CD4-positive, alpha-beta T cell treated with Interleukin-4 for 1 hour (primary cell): ENCODE data around the gene PDSS1.

Experiments
- DNase-seq, 2 donors: peaks; one replicate each; pipeline ENCODE4 v3.0.0-alpha.2; 2020 to 2022

The PDSS1 gene

DNA sequence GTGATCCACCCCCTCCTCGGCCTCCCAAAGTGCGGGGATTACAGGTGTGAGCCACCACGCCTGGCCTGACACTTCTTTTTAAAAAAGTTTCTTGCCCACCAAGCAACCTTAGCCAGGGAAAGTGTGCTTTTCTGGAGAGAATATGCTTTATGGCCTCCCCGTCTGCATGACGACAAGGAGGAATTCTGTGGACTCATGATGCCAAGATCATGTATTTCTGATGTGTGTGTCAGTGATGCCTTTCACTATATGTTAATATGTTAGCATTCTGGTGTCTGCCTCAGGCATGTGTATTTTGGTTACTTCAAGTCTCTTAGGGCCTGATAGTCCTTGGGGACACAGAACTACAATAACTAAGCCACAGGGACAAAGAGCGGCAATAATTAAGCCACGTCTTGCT lies 2.1 kb downstream of the PDSS1 start:
- no peak for DNase-seq

DNA sequence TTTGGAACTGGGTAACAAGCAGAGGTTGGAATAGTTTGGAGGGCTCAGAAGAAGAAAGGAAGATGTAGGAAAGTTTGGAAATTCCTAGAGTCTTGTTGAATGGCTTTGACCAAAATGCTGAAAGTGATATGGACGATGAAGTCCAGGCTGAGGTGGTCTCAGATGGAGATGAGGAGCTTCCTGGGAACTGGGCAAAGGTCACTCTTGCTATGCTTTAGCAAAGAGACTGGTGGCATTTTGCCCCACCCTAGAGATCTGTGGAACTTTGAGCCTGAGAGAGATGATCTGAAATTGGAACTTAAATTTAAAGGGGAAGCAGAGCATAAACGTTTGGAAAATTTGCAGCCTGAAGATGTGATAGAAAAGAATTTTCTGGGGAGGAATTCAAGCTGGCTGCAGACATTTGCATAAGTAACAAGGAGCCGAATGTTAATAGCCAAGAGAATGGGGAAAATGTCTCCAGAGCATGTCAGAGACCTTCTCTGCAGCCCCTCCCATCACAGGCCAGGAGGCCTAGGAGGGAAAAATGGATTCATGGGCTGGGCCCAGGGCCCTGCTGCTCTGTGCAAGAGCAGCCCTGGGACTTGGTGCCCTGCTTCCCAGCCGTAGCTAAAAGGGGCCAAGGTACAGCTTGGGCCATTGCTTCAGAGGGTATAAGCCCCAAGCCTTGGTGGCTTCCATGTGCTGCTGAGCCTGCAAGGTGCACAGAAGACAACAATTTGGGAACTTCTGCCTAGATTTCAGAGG lies 3.6 kb downstream of the PDSS1 start:
- no peak for DNase-seq

- DNase-seq, result no peak
Observed at GRCh38 chr10:26703096-26703495, 5.6 kb downstream of the PDSS1 start.

- no peak for DNase-seq
Observed at GRCh38 chr10:26703974-26704373, 6.5 kb downstream of the PDSS1 start.

DNA sequence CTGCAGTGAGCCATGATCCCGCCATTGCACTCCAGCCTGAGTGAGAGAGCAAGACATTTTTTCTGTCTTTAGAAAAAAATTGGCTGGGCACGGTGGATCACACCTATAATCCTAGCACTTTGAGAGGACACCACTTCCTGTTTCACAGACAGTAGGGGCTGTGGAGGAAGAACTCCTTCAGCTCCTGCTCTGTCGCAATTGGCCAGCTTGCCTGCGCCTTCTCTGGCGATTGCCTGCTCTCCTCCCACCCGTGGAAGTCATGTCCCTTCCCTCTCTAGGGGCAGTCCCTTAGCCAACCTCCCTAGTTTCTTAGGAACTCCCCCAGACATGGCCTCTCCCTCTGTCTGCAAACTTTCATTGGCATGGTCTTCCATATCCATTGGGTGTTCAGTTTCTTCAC lies 8.7 kb downstream of the PDSS1 start:
- peak in 1 of 2 donors; percentile 26 for DNase-seq

GRCh38 chr10:26706936-26707335 lies 9.4 kb downstream of the PDSS1 start:
- DNase-seq, result no peak

- no peak for DNase-seq
Observed at GRCh38 chr10:26711324-26711723, 13.8 kb downstream of the PDSS1 start.

GRCh38 chr10:26714415-26715136 lies 17.1 kb downstream of the PDSS1 start:
- DNase-seq, result no peak

DNA sequence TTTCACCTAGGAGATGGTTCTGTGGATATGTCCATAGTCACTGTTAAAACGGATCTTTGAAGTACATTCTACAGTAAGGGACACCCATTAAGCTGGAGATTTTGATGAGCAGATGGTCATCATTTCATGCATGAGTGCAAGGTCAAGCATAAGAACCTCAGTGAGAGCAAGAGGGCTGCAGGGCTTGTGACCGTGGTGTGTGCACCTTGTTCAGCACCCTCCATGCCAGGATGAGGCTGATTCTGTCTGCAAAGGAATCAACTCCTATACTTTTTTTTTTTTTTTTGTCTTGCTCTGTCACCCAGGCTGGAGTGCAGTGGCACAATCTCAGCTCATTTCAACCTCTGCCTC lies 17.6 kb downstream of the PDSS1 start:
- DNase-seq, result no peak

GRCh38 chr10:26717476-26717875 lies 20.0 kb downstream of the PDSS1 start:
- DNase-seq, result no peak

DNA sequence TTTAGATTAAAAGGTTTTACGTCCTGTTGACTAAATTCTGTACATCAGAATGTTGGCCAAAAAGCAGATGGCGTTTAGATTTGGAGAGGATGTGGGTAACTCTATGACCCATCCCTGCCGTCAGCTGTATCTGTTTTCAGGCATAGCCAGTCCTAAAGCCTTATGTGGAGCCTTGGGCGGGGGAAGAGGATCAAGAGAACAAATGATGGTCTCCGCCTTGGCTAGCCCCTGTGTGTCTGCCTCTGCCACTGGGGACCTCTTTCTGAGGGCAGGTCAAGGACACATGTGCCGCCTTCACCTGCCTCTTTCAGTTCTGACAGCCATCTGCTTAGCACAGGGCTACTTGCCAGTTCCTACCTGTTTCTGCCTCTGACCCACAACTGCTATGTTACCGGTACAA lies 24.1 kb downstream of the PDSS1 start:
- peak; percentile 41 to 66 for DNase-seq

- DNase-seq, result no peak
Observed at GRCh38 chr10:26723016-26723415, 25.5 kb downstream of the PDSS1 start.

GRCh38 chr10:26725837-26726727 lies 28.6 kb downstream of the PDSS1 start:
- DNase-seq, result peak; percentile 50 to 59

GRCh38 chr10:26727005-26727404 lies 29.5 kb downstream of the PDSS1 start:
- no peak for DNase-seq

DNA sequence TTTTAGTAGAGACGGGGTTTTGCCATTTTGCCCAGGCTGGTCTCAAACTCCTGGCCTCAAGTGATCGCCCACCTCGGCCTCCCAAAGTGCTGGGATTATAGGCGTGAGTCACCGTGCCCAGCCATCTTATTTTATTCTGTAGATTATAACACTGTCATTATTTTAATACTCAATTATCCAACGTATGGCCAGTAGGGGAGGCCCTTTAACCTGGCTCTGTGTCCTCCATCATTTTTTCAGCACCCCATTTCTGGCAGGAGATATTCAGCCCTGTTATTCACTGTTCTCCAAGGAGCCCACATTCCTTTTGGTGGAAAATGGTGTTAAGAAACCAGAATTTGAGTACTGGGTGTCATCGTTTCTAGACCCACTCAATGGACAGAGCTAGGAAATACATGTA lies 31.5 kb downstream of the PDSS1 start:
- DNase-seq, result no peak

DNA sequence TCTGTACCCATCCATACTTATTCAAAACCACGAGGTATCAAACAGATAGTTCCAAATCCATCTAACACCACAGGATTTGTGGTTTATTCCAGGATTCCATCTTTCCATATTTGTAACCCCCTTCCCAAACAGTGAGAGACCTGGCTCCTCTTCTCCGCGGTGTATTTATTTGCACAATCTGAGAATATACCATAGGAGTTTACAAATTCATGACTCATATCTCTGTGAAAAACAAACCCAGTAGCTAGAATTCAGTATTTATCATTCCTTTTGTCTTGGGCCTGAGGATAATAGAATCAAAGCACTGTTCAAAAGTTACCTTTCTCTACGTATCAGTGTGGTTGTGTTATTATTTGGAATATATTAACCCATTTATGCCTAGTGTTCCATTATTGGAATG lies 31.9 kb downstream of the PDSS1 start:
- DNase-seq, result no peak

- no peak for DNase-seq
Observed at GRCh38 chr10:26730552-26730951, 33.1 kb downstream of the PDSS1 start.

DNA sequence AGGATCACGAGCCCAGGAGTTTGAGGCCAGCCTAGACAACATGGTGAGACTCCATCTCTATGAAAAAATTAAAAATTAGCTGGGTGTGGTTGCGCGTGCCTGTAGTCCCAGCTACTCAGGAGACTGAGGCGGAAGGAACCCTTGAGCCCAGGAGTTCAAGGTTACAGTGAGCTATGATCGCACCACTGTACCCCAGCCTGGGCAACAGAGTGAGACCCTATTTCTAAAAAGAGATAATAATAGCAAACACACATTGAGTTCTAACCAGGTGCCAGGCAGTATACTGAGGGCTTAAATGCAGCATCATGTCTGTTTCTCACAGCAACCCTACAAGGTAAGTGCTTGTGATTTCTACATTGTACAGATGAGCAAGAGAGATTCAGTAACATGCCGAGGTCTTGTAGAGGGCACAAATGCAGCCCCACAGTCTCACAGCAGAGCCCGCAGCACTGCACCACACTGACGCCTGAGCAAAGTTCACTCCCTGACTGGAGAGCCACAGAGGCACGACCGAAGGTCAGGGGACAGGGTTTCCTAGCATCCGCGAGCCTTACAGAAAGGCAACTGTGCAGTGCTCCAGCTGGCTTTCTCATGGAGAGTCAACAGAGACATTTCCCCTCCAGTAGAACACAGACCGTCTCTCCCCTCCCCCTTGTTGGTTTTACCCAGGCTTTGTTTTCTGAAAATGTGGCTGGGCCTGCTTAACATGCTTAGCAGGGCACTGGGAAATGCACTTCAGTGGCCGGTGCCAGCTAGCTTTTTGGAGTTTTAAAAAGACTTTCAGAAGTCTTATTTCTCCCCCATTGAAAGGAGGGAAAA lies 36.5 kb downstream of the PDSS1 start:
- DNase-seq, result no peak

- no peak for DNase-seq
Observed at GRCh38 chr10:26735435-26735834, 37.9 kb downstream of the PDSS1 start.

GRCh38 chr10:26737730-26738129 lies 40.2 kb downstream of the PDSS1 start:
- DNase-seq, result peak; percentile 33 to 61

GRCh38 chr10:26738301-26738911 lies 40.9 kb downstream of the PDSS1 start:
- DNase-seq, result no peak

DNA sequence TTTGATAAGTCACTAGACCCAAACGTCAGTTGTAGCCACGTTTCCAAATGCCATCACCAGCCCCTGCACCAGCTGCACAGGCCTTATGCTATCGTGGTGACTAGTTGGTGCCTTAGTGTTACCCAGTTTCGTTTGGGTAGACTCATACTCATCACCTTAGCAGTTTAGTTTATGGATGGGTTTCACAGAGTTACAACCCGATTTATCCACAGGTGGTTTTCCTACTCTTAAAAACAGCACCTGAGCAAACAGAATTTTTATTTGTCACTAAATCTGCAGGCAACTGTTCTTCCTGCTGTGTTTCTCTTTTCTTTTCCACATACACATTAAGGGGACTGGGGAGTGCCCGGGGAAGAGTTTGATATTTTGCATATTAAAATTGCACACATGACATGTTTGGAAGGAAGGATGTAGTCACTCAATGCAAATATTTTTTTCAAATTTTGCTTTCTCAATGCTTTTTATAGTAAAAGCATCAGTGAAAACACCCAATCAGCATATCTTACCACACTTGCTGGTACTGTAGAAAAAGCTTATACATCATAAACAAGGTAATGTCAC lies 41.6 kb downstream of the PDSS1 start:
- peak in 1 of 2 donors; percentile 28 for DNase-seq
